Uterus (tissue), 2 donors: Measurements from ENCODE around the gene KIF9.

Experiments
- POLR2A ChIP-seq, 2 donors: fragments of 450-650 bp; IDR thresholded peaks; one replicate each; pipeline ENCODE4 v1.6.1; 2016; ENCODE audit warnings: antibody characterized with exemption in 2 of 2, mild to moderate bottlenecking in 1 of 2, moderate library complexity in 1 of 2
- TF ChIP-seq, protein P1 (sequence below), 4 experiments: fragments of 200-600 bp in 2 of 4; fragments of 450-650 bp in 2 of 4; sonication (generic) in 2 of 4; IDR thresholded peaks; one replicate each; pipeline ENCODE4 v1.5.1; 2016 to 2019; ENCODE audit warnings: antibody characterized with exemption in 4 of 4, mild to moderate bottlenecking in 2 of 4, moderate library complexity in 1 of 4

DNA sequence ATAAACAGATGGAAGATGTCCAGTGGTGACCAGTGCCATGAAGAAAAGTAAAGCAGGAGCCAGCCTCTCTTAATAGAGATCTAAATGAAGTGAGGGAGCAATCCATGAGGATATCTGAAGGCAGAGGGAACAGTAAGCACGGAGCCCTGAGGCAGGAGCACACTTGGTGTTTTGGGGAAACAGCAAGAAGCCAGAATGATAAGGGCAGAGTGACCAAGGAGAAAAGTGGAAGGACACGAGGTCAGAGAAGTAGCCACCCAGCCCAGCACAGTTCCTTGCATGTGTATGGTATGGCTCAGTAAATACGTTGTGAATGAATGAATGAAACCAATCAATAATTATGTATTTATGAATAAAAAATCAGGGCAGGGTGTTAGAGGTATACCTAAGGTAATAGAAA lies 11.8 kb upstream of the KIF9 start:
- TF ChIP-seq, protein P1, sequence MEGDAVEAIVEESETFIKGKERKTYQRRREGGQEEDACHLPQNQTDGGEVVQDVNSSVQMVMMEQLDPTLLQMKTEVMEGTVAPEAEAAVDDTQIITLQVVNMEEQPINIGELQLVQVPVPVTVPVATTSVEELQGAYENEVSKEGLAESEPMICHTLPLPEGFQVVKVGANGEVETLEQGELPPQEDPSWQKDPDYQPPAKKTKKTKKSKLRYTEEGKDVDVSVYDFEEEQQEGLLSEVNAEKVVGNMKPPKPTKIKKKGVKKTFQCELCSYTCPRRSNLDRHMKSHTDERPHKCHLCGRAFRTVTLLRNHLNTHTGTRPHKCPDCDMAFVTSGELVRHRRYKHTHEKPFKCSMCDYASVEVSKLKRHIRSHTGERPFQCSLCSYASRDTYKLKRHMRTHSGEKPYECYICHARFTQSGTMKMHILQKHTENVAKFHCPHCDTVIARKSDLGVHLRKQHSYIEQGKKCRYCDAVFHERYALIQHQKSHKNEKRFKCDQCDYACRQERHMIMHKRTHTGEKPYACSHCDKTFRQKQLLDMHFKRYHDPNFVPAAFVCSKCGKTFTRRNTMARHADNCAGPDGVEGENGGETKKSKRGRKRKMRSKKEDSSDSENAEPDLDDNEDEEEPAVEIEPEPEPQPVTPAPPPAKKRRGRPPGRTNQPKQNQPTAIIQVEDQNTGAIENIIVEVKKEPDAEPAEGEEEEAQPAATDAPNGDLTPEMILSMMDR (IDR thresholded peaks at IDR 0.05), result no peak
- no peak for TF ChIP-seq POLR2A (IDR thresholded peaks at IDR 0.05)
